HG02588 (cell line): ENCODE results near the gene SLC22A1.

Source experiments
- ATAC-seq: cut with Tn5 transposase; IDR thresholded peaks from one replicate; pipeline ENCODE4 v1.9.1; 2021; ENCODE audit warnings: mild to moderate bottlenecking, moderate library complexity; ENCODE audit not compliant: unreplicated experiment

Gene SLC22A1

DNA sequence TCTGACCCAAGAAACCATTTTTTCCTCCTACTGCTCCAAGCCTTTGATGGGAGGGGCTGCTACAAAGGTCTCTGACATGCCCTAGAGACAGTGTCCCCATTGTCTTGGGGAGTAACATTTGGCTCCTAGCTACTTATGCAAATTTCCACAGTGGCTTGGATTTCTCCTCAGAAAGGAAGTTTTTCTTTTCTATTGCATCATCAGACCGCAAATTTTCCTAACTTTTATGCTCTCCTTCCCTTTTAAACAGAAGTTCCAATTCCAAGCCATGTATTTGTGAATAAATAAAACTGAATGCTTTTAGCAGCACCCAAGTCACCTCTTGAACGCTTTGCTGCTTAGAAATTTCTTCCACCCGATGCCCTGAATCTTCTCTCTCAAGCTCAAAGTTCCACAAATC is 86.0 kb downstream of the SLC22A1 start:
- no peak for ATAC-seq
